Keratinocyte (primary cell): ENCODE measurements around the gene TENT5A. TPM values are rescaled to one million over a fixed set of nuclear protein-coding genes. Genes with fewer than 3 reads are reported as not detected.
A peak's percentile ranks its signal among the peaks of the same experiment; 100 is the strongest.

ENCODE experiments used
- DNase-seq: peaks from one replicate; pipeline ENCODE4 v3.0.0-alpha.2; 2011; ENCODE audit warnings: low read depth, missing footprints, low spot score
- FAIRE-seq: peaks from 2 replicates; lab custom pipeline; 2011; peaks lifted over from hg19 to GRCh38; lab: Jason Lieb, UNC
- H2AFZ ChIP-seq: 2 replicates; pipeline ENCODE4 v1.6.0; 2012; ENCODE audit warnings: low read length, control low read depth, inconsistent platforms; ENCODE audit not compliant: control insufficient read depth
- H3K27ac ChIP-seq: 2 replicates; pipeline ENCODE4 v1.5.1; 2011; ENCODE audit warnings: low read length; ENCODE audit not compliant: control insufficient read depth, insufficient read depth
- H3K27me3 ChIP-seq: 3 replicates; pipeline ENCODE4 v1.6.0; 2011; ENCODE audit warnings: low read length; ENCODE audit not compliant: control insufficient read depth, insufficient read depth; ENCODE audit errors: extremely low read depth
- H3K36me3 ChIP-seq, 2 experiments: 2 replicates in 1 of 2; 3 replicates in 1 of 2; pipeline ENCODE4 v1.5.1; 2011; ENCODE audit warnings: low read length in 2 of 2, mild to moderate bottlenecking in 1 of 2; ENCODE audit not compliant: control insufficient read depth in 2 of 2, insufficient read depth in 2 of 2; ENCODE audit errors: extremely low read depth in 1 of 2
- H3K4me1 ChIP-seq: 3 replicates; pipeline ENCODE4 v1.5.1; 2011; ENCODE audit warnings: low read length; ENCODE audit not compliant: control insufficient read depth, insufficient read depth; ENCODE audit errors: extremely low read depth
- H3K4me2 ChIP-seq: 3 replicates; pipeline ENCODE4 v1.6.0; 2011; ENCODE audit warnings: low read depth, low read length; ENCODE audit not compliant: control insufficient read depth, insufficient read depth; ENCODE audit errors: extremely low read depth
- H3K4me3 ChIP-seq, 3 experiments: fragments of 200-600 bp in 1 of 3; sonication (generic) in 1 of 3; 2 replicates in 2 of 3; 3 replicates in 1 of 3; pipeline ENCODE4 v1.5.1; 2011 to 2016; ENCODE audit warnings: low read length in 3 of 3, mild to moderate bottlenecking in 3 of 3, control low read depth in 2 of 3, inconsistent platforms in 1 of 3, low read depth in 1 of 3, mixed read lengths in 1 of 3, mixed run types in 1 of 3, moderate library complexity in 1 of 3; ENCODE audit not compliant: control insufficient read depth in 2 of 3, insufficient read depth in 2 of 3; ENCODE audit errors: extremely low read depth in 1 of 3
- H3K79me2 ChIP-seq: 2 replicates; pipeline ENCODE4 v1.6.0; 2012; ENCODE audit warnings: low read length; ENCODE audit not compliant: control insufficient read depth, insufficient read depth
- H3K9ac ChIP-seq: 3 replicates; pipeline ENCODE4 v1.6.0; 2011; ENCODE audit warnings: low read length; ENCODE audit not compliant: control insufficient read depth, insufficient read depth; ENCODE audit errors: extremely low read depth
- H3K9me1 ChIP-seq: 3 replicates; pipeline ENCODE4 v1.6.0; 2011; ENCODE audit warnings: low read length; ENCODE audit not compliant: control insufficient read depth, insufficient read depth; ENCODE audit errors: extremely low read depth
- H3K9me3 ChIP-seq: 2 replicates; pipeline ENCODE4 v1.5.1; 2012; ENCODE audit warnings: low read depth, low read length; ENCODE audit not compliant: control insufficient read depth
- H4K20me1 ChIP-seq: 3 replicates; pipeline ENCODE4 v1.6.0; 2011; ENCODE audit warnings: low read length; ENCODE audit not compliant: control insufficient read depth, insufficient read depth; ENCODE audit errors: extremely low read depth
- EZH2 ChIP-seq: IDR thresholded peaks from one replicate; pipeline ENCODE4 v1.6.1; 2012; ENCODE audit warnings: inconsistent platforms, mild to moderate bottlenecking, low read length, moderate library complexity
- dilution Hi-C: fragments of 300-500 bp; cut with MboI; formaldehyde crosslinking; loops from one replicate; pipeline ENCODE4 v1.7.0; 2020; ENCODE audit warnings: low sequenced_read_pairs; ENCODE audit not compliant: extremely low pct_ligation_motif_present
- polyA plus RNA-seq, 5 experiments: library from polyadenylated mRNA; depleted of rRNA in 3 of 5; stranded (reverse) in 3 of 5; stranded (forward) in 1 of 5; unstranded in 1 of 5; fragments of >200 nt; gene quantifications; 1 replicate in 1 of 5; 2 replicates in 3 of 5; 3 replicates in 1 of 5; pipeline versions ENCODE4 v1.2.1 to v1.2.3, GENCODE V29; 2011 to 2012; ENCODE audit warnings: missing spikeins in 2 of 5, low read depth in 1 of 5, low replicate concordance in 1 of 5
- TF ChIP-seq, protein P1 (sequence below), 3 experiments: IDR thresholded peaks in 1 of 3; conservative IDR thresholded peaks in 1 of 3; optimal IDR thresholded peaks in 1 of 3; 2 replicates in 2 of 3; 3 replicates in 1 of 3; pipeline versions ENCODE3 to v1.5.1; 2011; ENCODE audit warnings: low read length in 3 of 3, mild to moderate bottlenecking in 3 of 3, moderate library complexity in 2 of 3, control low read depth in 1 of 3, inconsistent platforms in 1 of 3; ENCODE audit not compliant: insufficient read depth in 2 of 3; ENCODE audit errors: extremely low read depth in 1 of 3

TENT5A gene
- polyA plus RNA-seq, 1 donor (not counting 4 experiments of a cell fraction or from before 2014, with no cell fraction given): 1.6 TPM

DNA sequence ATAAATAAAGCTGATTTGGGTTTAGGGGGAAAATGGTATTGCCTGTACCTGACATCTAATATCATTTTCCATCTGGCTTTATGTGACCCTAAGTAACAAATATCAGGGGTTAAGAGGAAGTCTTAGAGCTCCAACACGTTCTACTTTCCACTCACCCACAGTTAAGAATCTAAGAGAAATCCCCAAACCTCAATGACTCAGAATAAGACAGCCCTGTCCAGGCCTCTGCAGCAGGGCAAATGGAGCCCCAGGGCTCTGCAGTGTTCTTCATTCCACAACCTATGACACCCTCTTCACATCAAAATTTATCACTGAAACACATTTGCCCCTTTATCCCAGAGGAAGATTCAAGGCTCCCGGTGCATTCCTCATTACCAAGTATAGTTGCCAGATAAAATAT lies 20.3 kb upstream of the TENT5A start:
- no peaks in the 10 kb centered on the region for H3K9me1 ChIP-seq
- H3K36me3 ChIP-seq: no peaks in the 10 kb centered on the region
- H4K20me1 ChIP-seq: no peaks in the 10 kb centered on the region
- dilution Hi-C loops: no loop called here
- peak; percentile 73 for FAIRE-seq
- no peaks in the 10 kb centered on the region for H3K27me3 ChIP-seq
- H3K9me3 ChIP-seq: no peaks in the 10 kb centered on the region
- H3K79me2 ChIP-seq: no peaks in the 10 kb centered on the region
- no peak overlapping the region for H3K9ac ChIP-seq
- no peak overlapping the region for H2AFZ ChIP-seq
- peaks cover 8% of the 10 kb centered on the region for H3K4me1 ChIP-seq
- DNase-seq: no peak
- H3K4me2 ChIP-seq: no peak overlapping the region
- no peak overlapping the region for H3K4me3 ChIP-seq
- no peak overlapping the region for H3K27ac ChIP-seq
- TF ChIP-seq EZH2: no peak
- TF ChIP-seq, protein P1, sequence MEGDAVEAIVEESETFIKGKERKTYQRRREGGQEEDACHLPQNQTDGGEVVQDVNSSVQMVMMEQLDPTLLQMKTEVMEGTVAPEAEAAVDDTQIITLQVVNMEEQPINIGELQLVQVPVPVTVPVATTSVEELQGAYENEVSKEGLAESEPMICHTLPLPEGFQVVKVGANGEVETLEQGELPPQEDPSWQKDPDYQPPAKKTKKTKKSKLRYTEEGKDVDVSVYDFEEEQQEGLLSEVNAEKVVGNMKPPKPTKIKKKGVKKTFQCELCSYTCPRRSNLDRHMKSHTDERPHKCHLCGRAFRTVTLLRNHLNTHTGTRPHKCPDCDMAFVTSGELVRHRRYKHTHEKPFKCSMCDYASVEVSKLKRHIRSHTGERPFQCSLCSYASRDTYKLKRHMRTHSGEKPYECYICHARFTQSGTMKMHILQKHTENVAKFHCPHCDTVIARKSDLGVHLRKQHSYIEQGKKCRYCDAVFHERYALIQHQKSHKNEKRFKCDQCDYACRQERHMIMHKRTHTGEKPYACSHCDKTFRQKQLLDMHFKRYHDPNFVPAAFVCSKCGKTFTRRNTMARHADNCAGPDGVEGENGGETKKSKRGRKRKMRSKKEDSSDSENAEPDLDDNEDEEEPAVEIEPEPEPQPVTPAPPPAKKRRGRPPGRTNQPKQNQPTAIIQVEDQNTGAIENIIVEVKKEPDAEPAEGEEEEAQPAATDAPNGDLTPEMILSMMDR (optimal IDR thresholded peaks at IDR 0.05 in 1 of 3, IDR thresholded peaks at IDR 0.05 in 1 of 3, conservative IDR thresholded peaks at IDR 0.05 in 1 of 3; ENCODE audit: extremely low read depth in 1 of 3, insufficient read depth in 2 of 3, low read length in 3 of 3): no peak

DNA sequence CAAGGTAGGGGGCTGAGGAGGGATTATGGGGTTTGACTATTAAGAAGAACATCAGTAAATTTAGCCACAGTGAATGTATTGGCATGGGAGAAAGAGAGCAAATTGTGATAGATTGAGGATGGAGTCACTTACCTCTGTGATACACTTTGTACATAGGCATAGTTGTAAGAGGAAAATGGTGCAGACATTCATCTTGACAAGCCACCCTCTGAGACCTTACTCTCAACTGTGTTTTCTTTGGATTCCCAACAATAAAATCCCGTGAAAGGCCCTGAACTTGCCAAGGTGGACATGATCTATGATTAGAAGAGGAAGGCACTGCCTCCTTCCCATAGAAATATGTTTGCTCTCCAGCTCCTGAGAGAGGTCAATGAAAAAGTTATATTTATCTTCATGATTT lies 18.6 kb upstream of the TENT5A start:
- H3K9me3 ChIP-seq: no peaks in the 10 kb centered on the region
- no peaks in the 10 kb centered on the region for H3K79me2 ChIP-seq
- H2AFZ ChIP-seq: no peak overlapping the region
- H3K4me2 ChIP-seq: no peak overlapping the region
- no peak overlapping the region for H3K4me3 ChIP-seq
- H3K36me3 ChIP-seq: no peaks in the 10 kb centered on the region
- FAIRE-seq (no peak), DNase-seq (no peak)
- H3K27me3 ChIP-seq: no peaks in the 10 kb centered on the region
- no peaks in the 10 kb centered on the region for H3K9me1 ChIP-seq
- TF ChIP-seq, protein P1 (optimal IDR thresholded peaks at IDR 0.05 in 1 of 3, IDR thresholded peaks at IDR 0.05 in 1 of 3, conservative IDR thresholded peaks at IDR 0.05 in 1 of 3; ENCODE audit: extremely low read depth in 1 of 3, insufficient read depth in 2 of 3, low read length in 3 of 3): no peak
- no peak for TF ChIP-seq EZH2
- H3K27ac ChIP-seq: no peak overlapping the region
- H4K20me1 ChIP-seq: no peaks in the 10 kb centered on the region
- no peak overlapping the region for H3K9ac ChIP-seq
- dilution Hi-C loops: no loop called here
- peaks cover 16% of the 10 kb centered on the region for H3K4me1 ChIP-seq
